Uterus (tissue), 4 donors: ENCODE data around the gene SRCIN1. TPM values are rescaled to one million over a fixed set of nuclear protein-coding genes. Genes with fewer than 3 reads are reported as not detected.
"Not testable (repeated sequence)": the region's sequence is repeated elsewhere in the genome, so short reads cannot be mapped to it uniquely, and the experiment has no call there.

Experiments
- DNase-seq, 2 donors: peaks; one replicate each; pipeline ENCODE4 v3.0.0-alpha.2; 2019 to 2020
- H3K27ac ChIP-seq, 2 donors: fragments of 200-600 bp; sonication (generic); 1 replicate in 1 of 2; 2 replicates in 1 of 2; pipeline ENCODE4 v1.5.1; 2016 to 2018
- H3K27me3 ChIP-seq, 2 donors: fragments of 200-600 bp; sonication (generic); one replicate each; pipeline ENCODE4 v1.5.1; 2018 to 2019; ENCODE audit warnings: control low read depth in 1 of 2
- H3K36me3 ChIP-seq, 2 donors: fragments of 200-600 bp; sonication (generic); one replicate each; pipeline ENCODE4 v1.5.1; 2019; ENCODE audit warnings: control low read depth in 1 of 2
- H3K4me1 ChIP-seq, 2 donors: fragments of 200-600 bp; sonication (generic); one replicate each; pipeline ENCODE4 v1.5.1; 2018 to 2019; ENCODE audit warnings: control low read depth in 1 of 2
- H3K4me3 ChIP-seq, 2 donors: fragments of 200-600 bp; sonication (generic); 1 replicate in 1 of 2; 2 replicates in 1 of 2; pipeline ENCODE4 v1.5.1; 2018 to 2019; ENCODE audit warnings: mild to moderate bottlenecking in 1 of 2
- H3K9me3 ChIP-seq, 2 donors: fragments of 200-600 bp; sonication (generic); one replicate each; pipeline ENCODE4 v1.5.1; 2019; ENCODE audit warnings: control low read depth in 1 of 2
- POLR2A ChIP-seq, 2 donors: fragments of 450-650 bp; IDR thresholded peaks; one replicate each; pipeline ENCODE4 v1.6.1; 2016; ENCODE audit warnings: antibody characterized with exemption in 2 of 2, mild to moderate bottlenecking in 1 of 2, moderate library complexity in 1 of 2
- intact Hi-C: fragments of 100-400 bp; cut with DNase I; formaldehyde crosslinking; loops from one replicate; pipeline ENCODE4 v1.15.1; 2023; ENCODE audit warnings: low total_unique reads
- total RNA-seq, 4 donors: library from RNA; depleted of rRNA in 3 of 4; stranded (reverse); fragments of >200 nt in 3 of 4; gene quantifications; one replicate each; pipeline versions ENCODE4 v1.1.0 to v1.2.4, GENCODE V29; 2014 to 2023
- TF ChIP-seq, protein P1 (sequence below), 4 experiments: fragments of 200-600 bp in 2 of 4; fragments of 450-650 bp in 2 of 4; sonication (generic) in 2 of 4; IDR thresholded peaks; one replicate each; pipeline ENCODE4 v1.5.1; 2016 to 2019; ENCODE audit warnings: antibody characterized with exemption in 4 of 4, mild to moderate bottlenecking in 2 of 4, moderate library complexity in 1 of 4
- donor health status: DM: yes; HTN: yes; CAD: no.

Gene SRCIN1
- total RNA-seq, 4 donors from 2014 or later: 3.4 to 6.6 TPM; not detected in 2

DNA sequence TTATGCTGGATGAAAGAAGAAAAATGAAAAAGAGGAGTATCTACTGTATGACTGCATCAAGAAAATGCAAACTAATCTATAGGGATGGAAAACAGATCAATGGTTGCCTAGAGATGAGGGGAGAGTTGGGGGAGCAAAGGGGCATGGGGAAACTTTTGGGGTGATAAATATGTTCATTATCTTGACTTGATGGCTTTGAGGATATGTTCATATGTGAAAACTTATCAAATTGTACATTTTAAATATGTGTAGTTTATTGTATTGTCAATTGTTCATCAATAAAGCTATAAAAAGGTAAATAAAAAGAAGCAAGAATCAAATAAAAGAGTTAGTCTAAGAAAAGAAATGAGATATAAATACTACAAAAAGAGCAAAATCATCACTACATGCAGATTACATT is 19.7 kb upstream of the SRCIN1 start:
- Histone ChIP-seq H3K27me3 (no peaks in the 10 kb centered on the region), H3K4me1 (no peaks in the 10 kb centered on the region), H3K27ac (no peak overlapping the region), H3K4me3 (no peak overlapping the region), H3K36me3 (no peaks in the 10 kb centered on the region), H3K9me3 (no peaks in the 10 kb centered on the region)
- intact Hi-C loops: no loop called here
- DNase-seq: no peak
- TF ChIP-seq, protein P1, sequence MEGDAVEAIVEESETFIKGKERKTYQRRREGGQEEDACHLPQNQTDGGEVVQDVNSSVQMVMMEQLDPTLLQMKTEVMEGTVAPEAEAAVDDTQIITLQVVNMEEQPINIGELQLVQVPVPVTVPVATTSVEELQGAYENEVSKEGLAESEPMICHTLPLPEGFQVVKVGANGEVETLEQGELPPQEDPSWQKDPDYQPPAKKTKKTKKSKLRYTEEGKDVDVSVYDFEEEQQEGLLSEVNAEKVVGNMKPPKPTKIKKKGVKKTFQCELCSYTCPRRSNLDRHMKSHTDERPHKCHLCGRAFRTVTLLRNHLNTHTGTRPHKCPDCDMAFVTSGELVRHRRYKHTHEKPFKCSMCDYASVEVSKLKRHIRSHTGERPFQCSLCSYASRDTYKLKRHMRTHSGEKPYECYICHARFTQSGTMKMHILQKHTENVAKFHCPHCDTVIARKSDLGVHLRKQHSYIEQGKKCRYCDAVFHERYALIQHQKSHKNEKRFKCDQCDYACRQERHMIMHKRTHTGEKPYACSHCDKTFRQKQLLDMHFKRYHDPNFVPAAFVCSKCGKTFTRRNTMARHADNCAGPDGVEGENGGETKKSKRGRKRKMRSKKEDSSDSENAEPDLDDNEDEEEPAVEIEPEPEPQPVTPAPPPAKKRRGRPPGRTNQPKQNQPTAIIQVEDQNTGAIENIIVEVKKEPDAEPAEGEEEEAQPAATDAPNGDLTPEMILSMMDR (IDR thresholded peaks at IDR 0.05): no peak
- TF ChIP-seq POLR2A (IDR thresholded peaks at IDR 0.05): no peak

DNA sequence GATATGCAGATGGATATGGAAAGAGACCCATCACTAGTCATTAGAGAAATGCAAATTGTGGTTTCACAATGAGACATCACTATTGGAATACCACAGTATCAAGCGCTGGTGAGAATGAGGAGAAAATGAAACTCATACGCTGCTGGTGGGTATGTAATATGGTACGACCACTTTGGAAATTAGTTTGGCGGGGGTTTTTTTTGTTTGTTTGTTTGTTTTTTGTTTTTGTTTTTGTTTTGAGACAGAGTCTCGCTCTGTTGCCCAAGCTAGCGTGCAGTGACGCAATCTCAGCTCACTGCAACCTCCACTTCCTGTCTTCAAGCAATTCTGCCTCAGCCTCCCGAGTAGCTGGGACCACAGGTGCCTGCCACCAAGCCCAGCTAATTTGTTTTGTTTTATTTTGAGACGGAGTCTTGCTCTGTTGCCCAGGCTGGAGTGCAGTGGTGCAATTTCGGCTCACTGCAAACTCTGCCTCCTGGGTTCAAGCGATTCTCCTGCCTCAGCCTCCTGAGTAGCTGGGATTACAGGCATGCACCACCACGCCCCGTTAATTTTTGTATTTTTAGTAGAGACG is 19.1 kb upstream of the SRCIN1 start:
- DNase-seq, H3K4me3 ChIP-seq, H3K27me3 ChIP-seq, H3K4me1 ChIP-seq, H3K9me3 ChIP-seq, H3K27ac ChIP-seq, intact Hi-C loops, H3K36me3 ChIP-seq: not testable (repeated sequence)

DNA sequence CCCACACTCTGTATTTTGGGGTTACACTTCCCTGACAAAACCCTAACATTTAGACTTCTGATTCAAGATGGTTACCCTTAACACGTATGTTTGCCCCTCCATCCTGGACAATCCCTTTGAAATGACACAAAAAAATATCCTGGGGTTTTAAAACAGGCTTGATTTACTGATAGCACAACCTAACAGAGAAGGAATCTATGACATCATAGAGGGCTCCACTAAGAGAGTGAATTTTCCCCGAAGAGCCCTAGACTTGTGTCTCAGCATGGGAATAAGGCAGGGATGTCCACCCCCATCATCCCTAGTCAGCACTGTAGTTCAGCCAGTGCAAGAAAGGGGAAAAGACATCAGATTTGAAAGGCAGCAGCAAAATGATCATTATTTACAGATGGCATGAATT is 15.8 kb upstream of the SRCIN1 start:
- TF ChIP-seq, protein P1 (IDR thresholded peaks at IDR 0.05): no peak
- no peak for TF ChIP-seq POLR2A (IDR thresholded peaks at IDR 0.05)
- H3K4me3 ChIP-seq: no peak overlapping the region
- intact Hi-C loops: no loop called here
- no peaks in the 10 kb centered on the region for H3K9me3 ChIP-seq
- no peaks in the 10 kb centered on the region for H3K27me3 ChIP-seq
- no peaks in the 10 kb centered on the region for H3K36me3 ChIP-seq
- no peaks in the 10 kb centered on the region for H3K4me1 ChIP-seq
- DNase-seq: no peak
- no peak overlapping the region for H3K27ac ChIP-seq

DNA sequence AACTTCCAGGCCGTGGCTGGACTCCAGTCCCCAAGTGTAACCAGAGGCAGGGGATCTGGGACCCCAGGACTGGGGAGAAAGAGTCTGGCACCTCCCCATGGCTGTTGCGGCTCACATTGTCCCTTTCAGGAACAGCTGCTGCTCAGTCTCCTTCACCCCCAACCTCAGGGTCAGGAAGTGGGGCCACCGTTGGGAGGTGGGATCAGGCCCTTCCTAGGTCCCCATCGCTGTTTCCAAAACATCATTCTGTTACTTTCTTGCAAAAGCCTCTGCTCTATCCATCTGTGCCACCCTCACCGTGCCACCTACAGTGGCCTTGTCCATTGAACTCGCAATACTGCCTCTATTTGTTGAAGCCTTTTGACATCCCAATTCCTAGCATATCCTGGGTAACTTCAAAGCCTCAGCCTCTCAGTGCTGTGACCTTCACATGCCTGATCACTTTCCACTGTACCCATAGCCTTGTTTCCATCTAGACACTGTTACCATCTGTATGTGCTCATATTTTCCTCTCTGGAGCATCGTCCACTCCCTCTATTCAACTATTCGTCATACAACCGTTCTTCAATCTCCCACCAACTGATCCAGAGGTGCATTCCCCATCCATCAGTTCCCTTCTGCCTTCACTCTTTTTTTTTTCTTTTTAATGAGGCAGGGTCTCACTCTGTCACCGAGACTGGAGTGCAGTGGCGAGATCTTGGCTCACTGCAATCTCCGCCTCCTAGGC is 15.0 kb upstream of the SRCIN1 start:
- H3K36me3 ChIP-seq: no peaks in the 10 kb centered on the region
- no peak overlapping the region for H3K27ac ChIP-seq
- no peaks in the 10 kb centered on the region for H3K4me1 ChIP-seq
- H3K9me3 ChIP-seq: no peaks in the 10 kb centered on the region
- intact Hi-C loops: no loop called here
- no peak overlapping the region for H3K4me3 ChIP-seq
- H3K27me3 ChIP-seq: no peaks in the 10 kb centered on the region
- TF ChIP-seq, protein P1 (IDR thresholded peaks at IDR 0.05): no peak
- TF ChIP-seq POLR2A (IDR thresholded peaks at IDR 0.05): no peak
- no peak for DNase-seq

DNA sequence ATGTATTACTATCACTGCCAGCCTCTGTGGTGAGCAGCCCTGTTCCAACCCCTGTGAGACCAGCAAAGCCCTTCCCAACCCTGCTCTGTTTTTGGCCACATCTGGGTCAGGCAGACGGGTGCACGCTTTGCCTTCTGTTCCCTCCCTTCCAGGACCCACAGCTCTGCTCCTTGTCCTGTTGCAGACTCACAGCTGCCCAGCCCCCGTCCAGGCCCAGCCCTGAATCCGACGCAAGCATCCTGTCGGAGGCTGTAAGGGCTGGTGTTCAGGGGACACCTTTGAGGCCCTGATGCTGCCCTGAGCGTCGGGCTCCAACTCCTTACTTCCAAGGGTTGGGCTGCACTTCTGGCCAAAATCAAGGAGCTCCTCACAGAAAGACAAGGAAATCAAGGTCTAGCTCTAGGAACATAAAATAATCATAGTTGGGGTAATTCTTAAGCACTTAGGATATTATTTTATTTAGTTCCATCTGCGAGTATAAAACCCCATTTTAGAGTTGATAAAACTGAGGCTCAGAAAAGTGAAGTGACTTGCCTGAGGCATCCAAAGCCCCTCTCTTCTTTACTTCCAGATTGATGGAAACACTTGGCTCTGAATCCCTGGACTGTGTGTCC is 14.3 kb upstream of the SRCIN1 start:
- Histone ChIP-seq H3K4me3 (no peak overlapping the region), H3K9me3 (no peaks in the 10 kb centered on the region), H3K36me3 (no peaks in the 10 kb centered on the region), H3K27me3 (no peaks in the 10 kb centered on the region), H3K27ac (no peak overlapping the region), H3K4me1 (no peaks in the 10 kb centered on the region)
- no peak for DNase-seq
- TF ChIP-seq, protein P1 (IDR thresholded peaks at IDR 0.05): no peak
- TF ChIP-seq POLR2A (IDR thresholded peaks at IDR 0.05): no peak
- intact Hi-C loops: no loop called here
